Measurements from ENCODE around the gene DOLPP1. TPM values are rescaled to one million over a fixed set of nuclear protein-coding genes. Genes with fewer than 3 reads are reported as not detected.
"Not testable (repeated sequence)": the region's sequence is repeated elsewhere in the genome, so short reads cannot be mapped to it uniquely, and the experiment has no call there.

The DOLPP1 gene
- polyA plus RNA-seq (ENCODE audit: low read depth in 6 of 6): 1 to 10 TPM; 3.2 to 9.7 (median 6.4) TPM

GRCh38 chr9:129080601-129081387 is at the start of gene DOLPP1:
Gene DOLPP1 (plus strand): TSS chr9:129081111. CDS start chr9:129081132, 21 bp downstream.
- DNase-seq (peak; percentile 99), ATAC-seq (ENCODE audit: low read depth in 2 of 2) (peak; percentile 91)
- Mint-ChIP-seq H3K27ac (peak within 1 kb of the TSS; percentile 33 to 89 (median 84)), H3K36me3 (no peaks in the 10 kb centered on the region), H3K4me1 (peaks cover 5 to 24% (median 18%) of the 10 kb centered on the region in 3 donors), H3K27me3 (no peaks in the 10 kb centered on the region), H3K9me3 (no peaks in the 10 kb centered on the region), H3K4me3 (peak within 1 kb of the TSS; percentile 90 to 97 (median 94))

GRCh38 chr9:129031514-129031913 is 49.4 kb upstream of the DOLPP1 start:
- DNase-seq (no peak), ATAC-seq (ENCODE audit: low read depth in 2 of 2) (no peak)
- H3K4me1 Mint-ChIP-seq: peaks cover 17 to 21% (median 19%) of the 10 kb centered on the region in 3 donors
- H3K27me3 Mint-ChIP-seq: no peaks in the 10 kb centered on the region
- no peaks in the 10 kb centered on the region for H3K9me3 Mint-ChIP-seq
- no peak overlapping the region for H3K27ac Mint-ChIP-seq
- H3K4me3 Mint-ChIP-seq: no peak overlapping the region
- H3K36me3 Mint-ChIP-seq: no peaks in the 10 kb centered on the region

GRCh38 chr9:129032541-129033159 is 48.3 kb upstream of the DOLPP1 start:
- no peak for ATAC-seq (ENCODE audit: low read depth in 2 of 2)
- Mint-ChIP-seq H3K4me1 (peaks cover 19 to 24% (median 22%) of the 10 kb centered on the region in 3 donors), H3K36me3 (no peaks in the 10 kb centered on the region), H3K27me3 (no peaks in the 10 kb centered on the region), H3K27ac (peak overlapping the region in 1 of 6 donors; percentile 76), H3K9me3 (no peaks in the 10 kb centered on the region), H3K4me3 (peak overlapping the region in 1 of 8 donors; percentile 36)
- DNase-seq: no peak

GRCh38 chr9:129033216-129033615 is 47.7 kb upstream of the DOLPP1 start:
- no peak for ATAC-seq (ENCODE audit: low read depth in 2 of 2)
- Mint-ChIP-seq H3K27me3 (no peaks in the 10 kb centered on the region), H3K36me3 (no peaks in the 10 kb centered on the region), H3K27ac (no peak overlapping the region), H3K4me3 (no peak overlapping the region), H3K4me1 (peaks cover 25 to 30% (median 26%) of the 10 kb centered on the region in 3 donors), H3K9me3 (no peaks in the 10 kb centered on the region)
- no peak for DNase-seq

- Mint-ChIP-seq H3K4me3 (peak overlapping the region; percentile 94 to 99 (median 98)), H3K4me1 (peaks cover 23 to 44% (median 41%) of the 10 kb centered on the region in 3 donors)
Observed at GRCh38 chr9:129035838-129036237, 45.1 kb upstream of the DOLPP1 start.

GRCh38 chr9:129036241-129036922 is 44.5 kb upstream of the DOLPP1 start, which contains the start of gene MIGA2:
Gene MIGA2 (plus strand): TSS chr9:129036626. CDS start chr9:129040595, 3,969 bp downstream.
- H3K4me3 Mint-ChIP-seq: peak within 1 kb of the TSS; percentile 94 to 99 (median 98)
- peaks cover 23 to 44% (median 41%) of the 10 kb centered on the region in 3 donors for H3K4me1 Mint-ChIP-seq
- no peaks in the 10 kb centered on the region for H3K9me3 Mint-ChIP-seq
- no peaks in the 10 kb centered on the region for H3K27me3 Mint-ChIP-seq
- peak within 1 kb of the TSS; percentile 82 to 96 (median 90) for H3K27ac Mint-ChIP-seq
- DNase-seq: peak; percentile 95
- ATAC-seq (ENCODE audit: low read depth in 2 of 2): peak; percentile 98
- no peaks in the 10 kb centered on the region for H3K36me3 Mint-ChIP-seq

More at GRCh38 chr9:129035838-129036237, 45.1 kb upstream of the DOLPP1 start:
- peak in 1 of 2 donors; percentile 1 for ATAC-seq (ENCODE audit: low read depth in 2 of 2)
- not testable (repeated sequence) for H3K9me3 Mint-ChIP-seq, DNase-seq, H3K36me3 Mint-ChIP-seq, H3K27me3 Mint-ChIP-seq
- peak overlapping the region in 5 of 6 donors; percentile 82 to 96 (median 95) for H3K27ac Mint-ChIP-seq

- peak overlapping the region; percentile 82 to 96 (median 90) for H3K27ac Mint-ChIP-seq
- H3K27me3 Mint-ChIP-seq: no peaks in the 10 kb centered on the region
- H3K4me1 Mint-ChIP-seq: peaks cover 23 to 45% (median 41%) of the 10 kb centered on the region in 3 donors
- ATAC-seq (ENCODE audit: low read depth in 2 of 2) (no peak), DNase-seq (no peak)
- H3K36me3 Mint-ChIP-seq: peaks cover 0 to under 1% of the 10 kb centered on the region in 2 donors
- H3K4me3 Mint-ChIP-seq: peak overlapping the region; percentile 94 to 99 (median 98)
- no peaks in the 10 kb centered on the region for H3K9me3 Mint-ChIP-seq
Observed at GRCh38 chr9:129036923-129037766, 43.8 kb upstream of the DOLPP1 start.

GRCh38 chr9:129037767-129038098 is 43.2 kb upstream of the DOLPP1 start:
- ATAC-seq (ENCODE audit: low read depth in 2 of 2) (no peak), DNase-seq (no peak)
- peak overlapping the region; percentile 94 to 99 (median 98) for H3K4me3 Mint-ChIP-seq
- no peaks in the 10 kb centered on the region for H3K27me3 Mint-ChIP-seq
- H3K4me1 Mint-ChIP-seq: peaks cover 23 to 51% (median 41%) of the 10 kb centered on the region in 3 donors
- H3K27ac Mint-ChIP-seq: peak overlapping the region in 3 of 6 donors; percentile 44 to 65 (median 59)
- H3K9me3 Mint-ChIP-seq: no peaks in the 10 kb centered on the region
- H3K36me3 Mint-ChIP-seq: peaks cover 4 to 6% of the 10 kb centered on the region in 2 donors

GRCh38 chr9:129038109-129038852 is 42.6 kb upstream of the DOLPP1 start:
- DNase-seq (no peak), ATAC-seq (ENCODE audit: low read depth in 2 of 2) (no peak)
- peak overlapping the region; percentile 60 to 99 (median 98) for H3K4me3 Mint-ChIP-seq
- H3K9me3 Mint-ChIP-seq: no peaks in the 10 kb centered on the region
- H3K27me3 Mint-ChIP-seq: no peaks in the 10 kb centered on the region
- H3K4me1 Mint-ChIP-seq: peaks cover 23 to 51% (median 41%) of the 10 kb centered on the region in 3 donors
- H3K27ac Mint-ChIP-seq: peak overlapping the region in 3 of 6 donors; percentile 33 to 65 (median 59)
- peaks cover 4 to 7% of the 10 kb centered on the region in 2 donors for H3K36me3 Mint-ChIP-seq

- DNase-seq: no peak
- Mint-ChIP-seq H3K36me3 (peaks cover 7% of the 10 kb centered on the region in 2 donors), H3K27ac (no peak overlapping the region), H3K4me1 (peaks cover 23 to 51% (median 40%) of the 10 kb centered on the region in 3 donors), H3K4me3 (peak overlapping the region in 1 of 8 donors; percentile 66), H3K9me3 (no peaks in the 10 kb centered on the region), H3K27me3 (no peaks in the 10 kb centered on the region)
- no peak for ATAC-seq (ENCODE audit: low read depth in 2 of 2)
Observed at GRCh38 chr9:129040113-129040643, 40.7 kb upstream of the DOLPP1 start.

GRCh38 chr9:129042016-129042415 is 38.9 kb upstream of the DOLPP1 start:
- ATAC-seq (ENCODE audit: low read depth in 2 of 2): no peak
- no peaks in the 10 kb centered on the region for H3K27me3 Mint-ChIP-seq
- H3K4me1 Mint-ChIP-seq: peaks cover 12 to 38% (median 24%) of the 10 kb centered on the region in 3 donors
- no peak for DNase-seq
- H3K36me3 Mint-ChIP-seq: peaks cover 7% of the 10 kb centered on the region in 2 donors
- H3K9me3 Mint-ChIP-seq: no peaks in the 10 kb centered on the region
- peak overlapping the region in 1 of 8 donors; percentile 25 for H3K4me3 Mint-ChIP-seq
- H3K27ac Mint-ChIP-seq: no peak overlapping the region

GRCh38 chr9:129052592-129052991 is 28.3 kb upstream of the DOLPP1 start:
- Mint-ChIP-seq H3K27me3 (no peaks in the 10 kb centered on the region), H3K4me1 (peaks cover 0 to 4% (median 0%) of the 10 kb centered on the region in 3 donors), H3K27ac (no peak overlapping the region), H3K36me3 (peaks cover 0 to 7% of the 10 kb centered on the region in 2 donors), H3K9me3 (no peaks in the 10 kb centered on the region), H3K4me3 (no peak overlapping the region)
- no peak for DNase-seq
- ATAC-seq (ENCODE audit: low read depth in 2 of 2): no peak
